ENCODE data around the gene ZP2.
"Not testable (repeated sequence)": the region's sequence is repeated elsewhere in the genome, so short reads cannot be mapped to it uniquely, and the experiment has no call there.

The ZP2 gene

DNA sequence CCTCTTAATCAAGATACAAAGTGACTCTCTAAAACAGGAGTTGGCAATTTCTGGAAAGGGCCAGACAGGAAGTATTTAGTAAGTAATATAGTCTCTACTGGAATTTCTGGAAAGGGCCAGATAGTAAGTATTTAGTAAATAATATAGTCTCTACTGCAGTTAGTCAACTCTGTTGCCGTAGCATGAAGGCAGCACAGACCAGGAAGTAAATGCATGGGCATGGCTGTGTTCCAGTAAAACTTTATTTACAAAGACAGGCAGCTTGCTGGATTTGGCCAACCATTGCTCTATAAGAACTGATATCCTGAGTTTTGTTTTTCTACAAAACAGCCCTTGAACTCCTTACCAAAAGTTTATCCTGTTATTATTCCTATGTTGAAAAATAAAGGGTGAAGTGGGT lies 36.0 kb downstream of the ZP2 start:
- DNase-seq = no peak

DNA sequence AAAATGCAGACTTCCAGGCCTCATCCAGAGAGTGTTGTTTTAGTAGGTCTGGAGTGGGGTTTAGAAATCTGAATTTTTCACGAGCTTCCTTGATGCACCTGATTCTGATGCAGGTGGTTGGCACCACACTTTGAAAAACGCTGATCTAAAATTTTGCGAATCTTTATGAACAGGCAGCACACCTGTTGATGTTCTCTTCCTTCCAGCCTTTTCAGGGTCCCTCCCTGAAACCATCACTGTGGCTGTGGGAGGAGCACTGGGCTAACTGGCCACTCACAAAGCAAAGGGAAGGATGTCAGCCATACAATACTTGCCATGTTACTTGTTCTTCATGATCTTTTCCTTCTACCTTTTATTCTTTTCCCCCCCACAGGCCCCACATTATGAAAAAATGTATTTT lies 38.7 kb downstream of the ZP2 start:
- no peak for DNase-seq

DNA sequence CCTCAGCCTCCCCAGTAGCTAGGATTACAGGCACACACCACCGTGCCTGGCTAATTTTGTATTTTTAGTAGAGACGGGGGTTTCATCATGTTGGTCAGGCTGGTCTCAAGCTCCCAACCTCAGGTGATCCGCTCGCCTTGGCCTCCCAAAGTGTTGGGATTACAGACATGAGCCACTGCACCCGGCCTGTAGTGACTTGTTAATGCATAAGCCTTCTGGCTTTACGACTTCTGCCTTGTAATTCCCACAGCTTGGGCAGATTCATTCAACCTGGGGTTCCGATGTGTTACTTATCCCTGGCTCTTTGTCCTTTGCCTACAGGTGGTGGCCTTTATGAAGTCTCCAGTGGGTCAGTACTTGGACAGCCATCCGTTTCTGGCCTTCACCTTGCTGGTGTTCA lies 41.3 kb downstream of the ZP2 start:
- DNase-seq = not testable (repeated sequence)

DNA sequence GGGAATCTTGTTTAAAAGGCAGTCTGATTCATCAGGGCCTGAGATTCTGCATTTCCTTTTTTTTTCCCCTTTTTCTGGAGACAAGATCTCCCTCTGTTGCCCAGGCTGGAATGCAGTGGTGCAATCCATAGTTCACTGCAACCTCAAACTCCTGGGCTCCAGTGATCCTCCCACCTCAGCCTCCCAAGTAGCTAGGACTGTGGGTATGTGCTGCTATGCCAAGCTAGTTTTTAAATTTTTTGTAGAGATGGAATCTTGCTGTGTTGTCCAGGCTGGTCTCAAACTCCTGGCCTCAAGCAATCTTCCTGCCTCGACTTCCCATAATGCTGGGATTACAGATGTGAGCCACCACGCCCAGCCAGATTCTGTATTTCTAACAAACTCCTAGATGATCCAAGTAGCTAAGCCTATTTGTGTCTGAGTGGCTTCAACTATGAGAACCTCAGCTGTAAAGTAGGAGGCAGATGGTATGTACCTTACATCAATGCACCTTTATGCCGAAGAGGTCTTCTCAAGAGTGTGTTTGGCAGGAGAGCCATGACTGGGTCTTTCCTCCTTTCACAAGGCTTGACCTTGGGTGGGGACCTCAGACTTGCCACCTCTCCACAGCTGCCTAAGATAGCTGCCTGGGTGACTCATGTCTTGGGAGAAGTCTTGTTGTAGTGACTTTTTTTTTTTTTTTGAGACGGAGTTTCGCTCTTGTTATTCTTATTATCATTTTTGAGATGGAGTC lies 42.0 kb downstream of the ZP2 start:
- DNase-seq = no peak

DNA sequence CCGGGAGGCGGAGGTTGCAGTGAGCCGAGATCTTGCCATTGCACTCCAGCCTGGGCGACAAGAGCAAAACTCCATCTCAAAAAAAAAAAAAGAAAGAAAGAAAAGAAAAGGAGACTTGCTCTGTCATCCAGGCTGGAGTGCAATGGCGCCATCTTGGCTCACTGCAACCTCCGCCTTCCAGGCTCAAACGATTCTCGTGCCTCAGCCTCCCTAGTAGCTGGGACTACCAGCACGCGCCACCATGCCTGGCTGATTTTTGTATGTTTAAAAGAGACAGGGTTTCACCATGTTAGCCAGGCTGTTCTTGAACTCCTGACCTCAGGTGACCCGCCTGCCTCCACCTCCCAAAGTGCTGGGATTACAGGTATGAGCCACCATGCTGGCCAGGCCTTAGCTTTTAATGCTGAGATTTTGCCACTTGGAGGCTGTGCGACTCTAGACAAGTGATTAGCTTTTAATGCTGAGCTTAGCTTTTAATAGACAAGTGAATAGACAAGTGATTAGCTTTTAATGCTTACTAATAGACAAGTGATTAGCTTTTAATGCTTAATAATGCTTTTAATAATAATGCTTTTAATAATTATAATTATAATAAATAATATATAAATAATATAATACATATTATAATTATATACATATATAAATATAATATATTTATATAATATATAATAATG lies 43.3 kb downstream of the ZP2 start:
- no peak for DNase-seq

DNA sequence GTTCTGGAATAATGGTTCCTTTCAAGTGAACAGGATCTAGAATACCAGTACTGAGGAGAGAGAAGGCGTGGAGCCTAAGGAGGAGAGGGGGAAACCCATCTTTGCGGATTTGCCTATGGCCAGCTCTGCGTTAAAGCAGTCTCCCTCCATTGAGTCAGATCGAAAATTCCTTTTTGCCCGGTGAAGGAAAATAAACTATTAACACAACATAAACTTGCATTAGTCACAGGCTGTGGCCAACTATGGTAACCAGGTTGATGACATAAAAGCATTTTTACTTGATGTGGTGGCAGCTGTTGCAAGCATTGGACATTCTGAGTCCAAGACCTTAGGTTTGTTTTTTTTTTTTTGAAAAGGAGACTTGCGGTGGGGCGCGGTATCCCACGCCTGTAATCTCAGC lies 44.0 kb downstream of the ZP2 start:
- no peak for DNase-seq

DNA sequence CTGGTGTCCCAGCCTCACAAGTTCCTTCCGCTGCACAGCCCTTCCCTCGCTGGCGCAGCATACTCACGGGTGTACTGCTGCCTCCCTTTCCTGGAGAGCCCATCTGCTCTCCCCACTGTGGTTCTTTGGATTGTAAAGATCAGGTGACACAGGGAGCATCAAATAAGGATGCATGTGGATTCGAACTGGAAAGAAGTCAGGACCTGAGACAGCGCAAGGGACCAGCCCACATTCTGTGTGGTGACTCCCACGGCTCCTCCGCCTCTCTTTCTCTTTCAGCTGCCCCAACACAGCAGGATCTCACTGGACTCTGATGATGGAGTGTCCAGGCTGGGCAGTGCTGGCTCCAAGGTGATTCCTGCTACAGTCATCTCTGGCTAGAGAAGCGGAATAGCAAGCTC lies 44.8 kb downstream of the ZP2 start:
- DNase-seq = no peak

DNA sequence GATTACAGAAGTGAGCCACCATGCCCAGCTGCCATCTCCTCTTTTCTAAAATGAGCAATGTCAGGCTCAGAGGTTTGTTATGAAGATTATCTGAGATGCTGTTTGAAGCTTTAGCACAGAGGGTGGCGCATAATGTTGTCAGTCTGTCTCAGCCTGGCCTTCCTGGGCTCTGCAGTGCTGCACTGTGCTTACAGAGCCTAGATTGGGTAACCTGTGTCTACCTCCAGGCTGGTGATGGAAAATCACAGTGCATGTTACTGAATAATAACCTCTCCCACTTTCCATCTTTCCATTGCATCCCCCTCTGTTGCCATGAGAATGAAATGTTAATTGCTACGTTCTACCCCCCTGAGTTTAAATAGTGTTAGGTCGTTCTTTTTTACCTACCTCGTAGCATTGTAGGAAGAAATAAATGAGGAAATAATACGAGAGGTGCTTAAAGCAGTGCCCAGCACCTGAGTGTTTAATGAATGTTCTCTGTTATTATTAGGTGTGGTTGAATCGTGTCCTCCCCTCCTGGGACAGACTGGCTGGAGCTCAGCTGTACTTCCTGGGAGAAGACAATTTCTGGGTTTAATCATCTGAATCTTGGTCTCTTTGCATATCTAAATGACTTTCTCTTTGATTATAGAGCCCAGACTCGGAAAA lies 46.7 kb downstream of the ZP2 start:
- DNase-seq = no peak

DNA sequence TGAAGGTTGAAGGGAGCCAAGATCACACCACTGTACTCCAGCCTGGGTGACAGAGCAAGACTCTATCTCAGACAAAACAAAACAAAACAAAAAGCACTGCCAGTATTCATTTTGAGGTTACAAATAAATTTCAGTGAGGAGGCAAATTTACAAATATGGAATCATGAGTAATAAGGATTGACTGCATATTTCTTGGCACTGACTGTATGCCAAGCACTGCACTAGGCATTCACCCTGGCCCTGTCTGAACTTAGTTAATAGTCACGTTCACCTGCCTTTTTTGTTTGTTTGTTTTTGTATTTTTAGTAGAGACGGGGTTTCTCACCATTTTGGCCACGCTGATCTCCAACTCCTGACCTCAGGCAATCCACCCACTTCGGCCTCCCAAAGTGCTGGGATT lies 47.8 kb downstream of the ZP2 start:
- no peak for DNase-seq

DNA sequence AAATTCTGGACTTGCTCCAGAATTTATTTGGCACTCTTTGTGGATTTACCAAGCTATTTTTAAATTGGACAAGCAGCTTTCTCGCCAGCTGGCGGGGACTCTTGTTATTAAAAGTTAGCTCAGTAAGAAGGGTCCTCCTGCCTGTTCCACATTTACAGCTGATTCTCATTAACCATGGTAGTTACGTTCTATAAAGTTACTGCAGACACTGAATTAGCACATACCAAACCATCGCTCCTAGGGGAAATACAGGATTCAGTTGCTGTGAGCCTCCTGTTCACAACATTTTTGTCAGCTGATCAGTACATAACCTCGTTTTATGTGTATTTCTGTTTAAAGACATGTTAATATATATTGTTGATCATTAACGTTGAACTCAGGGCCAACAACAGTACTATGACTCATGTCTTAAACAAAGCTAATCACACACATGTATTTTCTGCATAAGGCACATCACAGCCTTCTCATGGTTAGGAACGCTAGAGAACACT lies 48.7 kb downstream of the ZP2 start:
- peak in 10 of 56 donors; percentile 1 to 46 (median 19) for DNase-seq

DNA sequence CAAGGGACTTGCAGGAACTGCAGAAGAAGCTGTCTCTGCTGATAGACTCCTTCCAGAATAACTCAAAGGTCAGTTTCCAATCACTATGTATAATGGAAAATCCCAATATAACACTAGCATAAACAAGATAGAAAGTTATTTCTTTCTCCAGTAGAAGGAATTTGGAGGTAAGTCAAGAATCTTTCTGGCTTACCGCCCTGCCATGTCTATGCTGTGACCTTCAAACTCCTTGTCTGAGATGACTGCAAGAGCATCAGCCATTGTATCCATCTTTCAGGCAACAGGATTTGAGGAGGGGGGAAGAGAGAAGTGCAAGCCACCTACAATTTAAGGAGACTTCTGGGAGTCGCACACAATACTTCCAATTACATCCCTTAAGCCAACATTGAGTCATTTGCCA lies 50.2 kb downstream of the ZP2 start:
- DNase-seq = no peak

DNA sequence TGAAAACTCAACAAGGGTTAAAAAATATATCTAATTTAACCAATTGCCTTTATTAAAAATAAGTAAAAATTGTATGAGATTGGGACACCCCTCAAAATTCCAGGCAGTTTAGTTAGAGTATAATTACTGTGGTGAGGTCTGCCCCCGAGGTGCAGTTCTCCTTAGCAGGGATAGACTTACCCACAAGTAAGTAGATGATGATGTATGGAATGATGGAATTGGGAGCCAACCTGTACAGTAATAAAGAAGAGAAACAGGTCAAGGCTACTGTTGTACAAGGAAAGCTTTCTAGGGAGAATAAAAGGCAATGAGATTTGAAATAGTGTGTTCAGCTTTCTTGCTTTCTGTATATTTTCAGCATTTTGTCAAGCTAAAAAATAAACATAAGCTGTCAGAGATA lies 51.1 kb downstream of the ZP2 start:
- no peak for DNase-seq

DNA sequence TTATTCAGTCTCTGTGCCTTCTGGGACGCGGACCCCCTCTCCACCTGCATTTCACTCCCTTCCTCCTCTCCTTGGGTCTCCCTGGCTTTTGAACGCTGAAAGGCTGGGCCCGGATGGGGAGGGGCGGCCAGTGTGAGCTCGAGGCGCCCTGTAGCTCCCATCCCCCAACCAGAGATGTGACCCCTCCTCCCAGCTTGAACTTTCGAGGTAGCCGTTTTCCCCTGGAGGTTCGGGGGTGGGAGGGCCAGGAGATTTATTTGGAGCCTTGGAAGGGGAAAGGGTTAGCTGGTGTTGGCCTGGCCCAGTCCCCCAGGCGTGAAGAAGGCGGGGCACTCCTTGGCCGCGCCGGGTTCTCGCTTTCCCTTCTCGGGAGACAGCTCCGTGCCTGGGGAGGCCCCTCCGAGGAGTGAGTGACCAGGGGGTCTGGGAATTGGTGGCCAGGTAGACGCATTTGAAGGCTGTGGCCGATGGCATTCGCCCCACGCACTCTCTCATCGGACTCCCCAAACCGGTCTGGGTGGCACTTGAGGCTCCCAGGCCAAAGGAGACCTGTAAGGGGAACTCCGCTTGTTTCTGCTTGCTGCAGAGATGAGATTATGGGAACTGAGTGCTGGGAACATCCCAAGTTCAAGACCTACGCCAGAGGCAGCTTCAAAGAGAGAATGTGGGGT lies 52.0 kb downstream of the ZP2 start:
- DNase-seq = peak in 2 of 56 donors; percentile 6 to 14

DNA sequence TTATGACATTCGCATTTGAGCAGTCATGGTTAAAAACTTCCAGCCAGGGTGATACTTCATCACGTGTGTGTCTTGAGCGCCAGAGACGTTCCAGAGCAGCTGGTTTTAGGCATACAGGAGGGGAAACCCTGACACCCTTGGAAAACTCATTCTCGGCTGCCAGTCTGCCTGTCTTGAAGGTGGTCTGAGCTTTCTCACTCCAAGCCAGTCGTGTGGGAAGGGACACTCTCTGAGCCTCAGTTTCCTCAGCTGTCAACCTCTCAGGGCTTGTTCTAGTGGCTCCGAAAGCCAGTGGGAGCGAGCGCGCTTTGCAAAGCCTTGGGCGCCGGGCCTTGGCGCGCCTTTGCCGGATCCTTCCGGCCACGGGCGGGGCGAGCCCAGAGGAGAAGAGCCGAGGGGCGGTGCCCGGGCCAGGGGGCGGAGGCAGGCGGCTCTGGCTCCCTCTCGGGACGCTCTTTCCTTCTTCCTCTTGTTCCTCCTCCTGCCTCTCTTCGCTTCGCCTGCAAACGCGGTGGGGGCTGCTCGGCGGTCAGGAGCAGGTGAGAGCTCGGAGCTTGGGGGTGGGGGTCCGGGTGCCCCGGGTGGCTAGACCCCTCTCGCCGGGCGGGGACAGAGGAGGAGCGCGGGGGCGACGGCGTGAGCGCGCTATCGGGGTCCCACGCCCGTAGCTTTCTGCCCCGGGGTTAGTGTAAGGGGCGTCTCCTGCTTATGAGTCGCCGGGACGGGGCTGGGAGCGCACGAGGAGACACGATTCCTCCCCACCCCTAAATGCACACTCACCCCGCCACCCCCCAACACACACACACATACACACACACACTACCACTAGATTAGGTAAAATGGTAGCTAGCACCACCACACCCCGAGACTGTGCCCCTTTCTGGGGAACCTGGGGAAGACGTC lies 52.9 kb downstream of the ZP2 start, which contains the start of gene LDAF1:
LDAF1 (plus strand) TSS at position 467 of the 903 bp plus-strand sequence. CDS start 2,509 bp downstream, outside the sequence.
- DNase-seq = peak in 33 of 56 donors; percentile 2 to 60 (median 19)

DNA sequence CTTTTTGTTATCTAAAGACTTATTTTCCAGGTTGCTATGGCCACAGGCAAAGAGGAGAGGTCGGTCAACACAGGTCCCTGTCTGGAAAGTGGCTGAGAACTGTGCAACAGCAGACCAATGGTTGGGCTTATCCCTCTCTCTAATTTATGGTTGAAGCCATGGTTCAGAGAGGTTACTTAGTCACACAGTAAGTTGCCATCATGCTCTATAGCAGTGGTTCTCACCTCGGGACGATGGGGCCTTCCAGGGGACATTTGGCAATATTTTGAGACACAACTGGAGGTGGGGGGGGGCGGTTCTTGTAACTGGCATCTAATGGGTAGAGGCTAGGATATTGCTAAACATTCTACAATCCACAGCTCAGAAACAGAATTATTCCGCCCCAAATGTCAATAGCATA lies 53.7 kb downstream of the ZP2 start:
- no peak for DNase-seq

DNA sequence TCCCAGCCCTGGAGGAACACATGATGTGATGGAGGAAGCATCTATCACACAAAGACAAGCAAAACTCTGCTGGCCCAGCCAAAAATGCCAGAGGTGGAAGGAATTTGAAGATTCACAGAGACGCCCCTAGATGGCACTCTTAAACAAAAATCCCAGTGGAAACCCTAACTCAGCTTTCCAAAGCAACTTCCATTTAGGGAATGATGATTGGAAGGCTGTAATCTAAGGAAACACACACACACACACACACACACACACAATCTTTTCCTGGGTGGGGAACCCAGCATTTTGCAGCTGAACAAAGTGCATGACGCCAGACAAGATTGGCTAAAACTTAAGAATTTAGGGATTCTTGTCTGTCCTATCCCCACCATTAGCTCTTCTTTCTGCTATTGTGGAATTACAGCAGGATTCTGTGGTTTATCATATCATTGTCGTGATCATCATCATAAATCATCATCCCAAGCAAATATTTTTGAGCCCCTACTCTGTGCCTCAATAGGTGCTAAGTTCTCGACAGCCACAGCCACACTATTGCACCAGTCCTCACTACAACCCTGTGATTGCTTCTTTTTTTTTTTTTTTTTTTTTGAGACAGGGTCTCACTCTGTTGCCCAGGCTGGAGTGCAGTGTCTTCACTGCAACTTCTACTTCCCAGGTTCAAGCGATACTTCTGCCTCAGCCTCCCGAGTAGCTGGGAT lies 54.5 kb downstream of the ZP2 start:
- DNase-seq = peak in 20 of 56 donors; percentile 2 to 48 (median 15)

DNA sequence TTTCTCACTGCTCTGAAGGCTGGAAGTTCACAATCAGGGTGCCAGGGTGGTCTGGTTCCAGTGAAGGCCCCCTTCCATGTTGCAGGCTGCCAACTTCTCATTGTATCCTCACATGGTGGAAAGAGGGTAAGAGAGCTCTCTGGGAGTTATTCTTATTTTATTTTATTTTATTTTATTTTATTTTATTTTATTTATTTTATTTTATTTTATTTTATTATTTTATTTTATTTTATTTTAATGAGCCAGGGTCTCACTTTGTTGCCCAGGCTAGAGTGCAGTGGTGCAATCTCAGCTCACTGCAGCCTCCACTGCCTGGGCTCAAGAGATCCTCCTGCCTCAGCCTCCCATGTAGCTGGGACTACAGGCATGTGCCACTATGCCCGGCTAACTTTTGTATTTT lies 55.4 kb downstream of the ZP2 start:
- DNase-seq = not testable (repeated sequence)

DNA sequence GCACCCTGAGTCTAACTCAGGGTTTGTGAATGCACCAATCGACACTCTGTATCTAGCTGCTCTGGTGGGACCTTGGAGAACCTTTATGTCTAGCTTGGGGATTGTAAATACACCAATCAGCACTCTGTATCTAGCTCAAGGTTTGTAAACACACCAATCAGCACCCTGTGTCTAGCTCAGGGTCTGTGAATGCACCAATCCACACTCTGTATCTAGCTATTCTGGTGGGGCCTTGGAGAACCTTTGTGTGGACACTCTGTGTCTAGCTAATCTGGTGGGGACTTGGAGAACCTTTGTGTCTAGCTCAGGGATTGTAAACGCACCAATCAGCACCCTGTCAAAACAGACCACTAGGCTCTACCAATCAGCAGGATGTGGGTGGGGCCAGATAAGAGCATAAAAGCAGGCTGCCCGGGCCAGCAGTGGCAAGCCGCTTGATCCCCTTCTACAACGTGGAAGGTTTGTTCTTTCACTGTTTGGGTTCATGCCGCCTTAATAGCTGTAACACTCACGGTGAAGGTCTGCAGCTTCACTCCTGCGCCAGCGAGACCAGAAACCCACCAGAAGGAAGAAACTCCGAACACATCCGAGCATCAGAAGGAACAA lies 58.1 kb downstream of the ZP2 start:
- DNase-seq = not testable (repeated sequence)
